Measurements from ENCODE around the gene ARID2.

- TF ChIP-seq, protein P1, sequence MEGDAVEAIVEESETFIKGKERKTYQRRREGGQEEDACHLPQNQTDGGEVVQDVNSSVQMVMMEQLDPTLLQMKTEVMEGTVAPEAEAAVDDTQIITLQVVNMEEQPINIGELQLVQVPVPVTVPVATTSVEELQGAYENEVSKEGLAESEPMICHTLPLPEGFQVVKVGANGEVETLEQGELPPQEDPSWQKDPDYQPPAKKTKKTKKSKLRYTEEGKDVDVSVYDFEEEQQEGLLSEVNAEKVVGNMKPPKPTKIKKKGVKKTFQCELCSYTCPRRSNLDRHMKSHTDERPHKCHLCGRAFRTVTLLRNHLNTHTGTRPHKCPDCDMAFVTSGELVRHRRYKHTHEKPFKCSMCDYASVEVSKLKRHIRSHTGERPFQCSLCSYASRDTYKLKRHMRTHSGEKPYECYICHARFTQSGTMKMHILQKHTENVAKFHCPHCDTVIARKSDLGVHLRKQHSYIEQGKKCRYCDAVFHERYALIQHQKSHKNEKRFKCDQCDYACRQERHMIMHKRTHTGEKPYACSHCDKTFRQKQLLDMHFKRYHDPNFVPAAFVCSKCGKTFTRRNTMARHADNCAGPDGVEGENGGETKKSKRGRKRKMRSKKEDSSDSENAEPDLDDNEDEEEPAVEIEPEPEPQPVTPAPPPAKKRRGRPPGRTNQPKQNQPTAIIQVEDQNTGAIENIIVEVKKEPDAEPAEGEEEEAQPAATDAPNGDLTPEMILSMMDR (IDR thresholded peaks at IDR 0.05) = no peak
- no peak for TF ChIP-seq USF2 (IDR thresholded peaks at IDR 0.05)
- no peak for TF ChIP-seq POLR2A (IDR thresholded peaks at IDR 0.05; ENCODE audit: low read length)
- no peak for TF ChIP-seq EP300 (IDR thresholded peaks at IDR 0.05)
- no peak for TF ChIP-seq SREBF2 (IDR thresholded peaks at IDR 0.05)
- no peak for TF ChIP-seq E2F6 (IDR thresholded peaks at IDR 0.05; ENCODE audit: borderline replicate concordance, low read depth)
- no peak for TF ChIP-seq JUNB (IDR thresholded peaks at IDR 0.05)
- no peak for TF ChIP-seq RAD21 (conservative IDR thresholded peaks at IDR 0.05 in 1 of 2, IDR thresholded peaks at IDR 0.05 in 1 of 2)
- TF ChIP-seq, protein P2, sequence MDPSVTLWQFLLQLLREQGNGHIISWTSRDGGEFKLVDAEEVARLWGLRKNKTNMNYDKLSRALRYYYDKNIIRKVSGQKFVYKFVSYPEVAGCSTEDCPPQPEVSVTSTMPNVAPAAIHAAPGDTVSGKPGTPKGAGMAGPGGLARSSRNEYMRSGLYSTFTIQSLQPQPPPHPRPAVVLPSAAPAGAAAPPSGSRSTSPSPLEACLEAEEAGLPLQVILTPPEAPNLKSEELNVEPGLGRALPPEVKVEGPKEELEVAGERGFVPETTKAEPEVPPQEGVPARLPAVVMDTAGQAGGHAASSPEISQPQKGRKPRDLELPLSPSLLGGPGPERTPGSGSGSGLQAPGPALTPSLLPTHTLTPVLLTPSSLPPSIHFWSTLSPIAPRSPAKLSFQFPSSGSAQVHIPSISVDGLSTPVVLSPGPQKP (IDR thresholded peaks at IDR 0.05; ENCODE audit: low read depth, low read length) = no peak
- TF ChIP-seq CHD2 (IDR thresholded peaks at IDR 0.05; ENCODE audit: low read length, partially characterized antibody) = no peak
These were observed 189.3 kb downstream of the ARID2 start for GRCh38 chr12:45918818-45919217.

Measured in A549 (cell line).